ENCODE measurements around the gene LRBA. TPM values are rescaled to one million over a fixed set of nuclear protein-coding genes. Genes with fewer than 3 reads are reported as not detected.

The LRBA gene
- total and polyA plus RNA-seq, 2 of the 4 experiments (the other 2 are of a cell fraction): 10.2 to 51.6 TPM

GRCh38 chr4:150421612-150422011 lies 593.5 kb downstream of the LRBA start:
- no peak overlapping the region for H3K14ac ChIP-seq (replicated peaks; ENCODE audit: low read depth, low read length)
- no peak overlapping the region for H4K8ac ChIP-seq (ENCODE audit: low read depth in 2 of 2, low read length in 2 of 2)
- no peak overlapping the region for H2AK5ac ChIP-seq (ENCODE audit: low read depth, low read length)
- ATAC-seq (ENCODE audit: low read depth) (no peak), DNase-seq (no peak)
- no peak overlapping the region for H3K27ac ChIP-seq (ENCODE audit: insufficient read depth, low read length)
- no peaks in the 10 kb centered on the region for H3K27me3 ChIP-seq (ENCODE audit: control insufficient read depth, insufficient read depth, low read length)
- dilution Hi-C loops (cut with HindIII; ENCODE audit: low sequenced_read_pairs, unreplicated experiment): no loop called here
- no peak overlapping the region for H2AFZ ChIP-seq (replicated peaks; ENCODE audit: low read length, poor library complexity)
- no peaks in the 10 kb centered on the region for H3K9me3 ChIP-seq (ENCODE audit: control insufficient read depth, insufficient read depth, low read length)
- no peak overlapping the region for H3K56ac ChIP-seq (ENCODE audit: extremely low read depth, insufficient read depth, low read length)
- intact Hi-C loops (cut with micrococcal nuclease): no loop called here
- no peaks in the 10 kb centered on the region for H4K20me1 ChIP-seq (ENCODE audit: insufficient read depth, low read length)
- WGBS, 2 experiments (ENCODE audit: extremely low coverage in 2 of 2, insufficient read length in 1 of 2): no CpG with 5 or more reads among the region's 1 CpG
- no peak overlapping the region for H2BK5ac ChIP-seq (ENCODE audit: low read depth, low read length, poor library complexity, severe bottlenecking)
- H3K4me1 ChIP-seq (ENCODE audit: control insufficient read depth, insufficient read depth, low read length): no peaks in the 10 kb centered on the region
- no peak overlapping the region for H2BK120ac ChIP-seq (ENCODE audit: low read depth, low read length)
- H3K36me3 ChIP-seq (ENCODE audit: control insufficient read depth, insufficient read depth, low read length): no peaks in the 10 kb centered on the region
- no peak overlapping the region for H2BK15ac ChIP-seq (ENCODE audit: low read depth, low read length)
- in situ Hi-C loops (cut with MboI; ENCODE audit: low sequenced_read_pairs): no loop called here
- H4K5ac ChIP-seq (ENCODE audit: low read depth, low read length): no peak overlapping the region
- H4K91ac ChIP-seq (ENCODE audit: insufficient read depth, low read depth, low read length): no peak overlapping the region
- H3K4me2 ChIP-seq (ENCODE audit: low read depth, low read length): no peak overlapping the region
- no peak overlapping the region for H3K9ac ChIP-seq (ENCODE audit: low read depth, low read length)
- BruUV-seq (replicated peaks): no TSS peak
- no peak overlapping the region for H3K4me3 ChIP-seq (ENCODE audit: insufficient read depth, low read depth, low read length)
- no peaks in the 10 kb centered on the region for H3K79me1 ChIP-seq (ENCODE audit: low read depth in 1 of 2, low read length in 2 of 2)
- H2BK20ac ChIP-seq (ENCODE audit: low read depth, low read length): no peak overlapping the region
- H3K9me1 ChIP-seq (ENCODE audit: insufficient read depth, low read length): no peaks in the 10 kb centered on the region; the same call in 1 of the 2 replicates
- no peak overlapping the region for H3K18ac ChIP-seq (ENCODE audit: low read depth, low read length)
- no peak overlapping the region for H2AK9ac ChIP-seq (replicated peaks; ENCODE audit: low read depth, low read length, poor library complexity)
- CTCF ChIA-PET: no interaction called here
- H3K4ac ChIP-seq (ENCODE audit: low read depth, low read length): no peak overlapping the region
- H3K23ac ChIP-seq (ENCODE audit: low read depth, low read length): no peak overlapping the region
- POLR2A ChIA-PET (ENCODE audit: unreplicated experiment): no interaction called here
- TF ChIP-seq MAFK (IDR thresholded peaks at IDR 0.05; ENCODE audit: low read depth, low read length): no peak
- TF ChIP-seq USF2 (IDR thresholded peaks at IDR 0.05; ENCODE audit: low read depth, low read length): no peak
- TF ChIP-seq RFX5 (IDR thresholded peaks at IDR 0.05; ENCODE audit: low read depth, low read length): no peak
